ENCODE results near the gene C17orf100. TPM values are rescaled to one million over a fixed set of nuclear protein-coding genes. Genes with fewer than 3 reads are reported as not detected.
A peak's percentile ranks its signal among the peaks of the same experiment; 100 is the strongest.
"Not testable (repeated sequence)": the region's sequence is repeated elsewhere in the genome, so short reads cannot be mapped to it uniquely, and the experiment has no call there.

The C17orf100 gene
- total RNA-seq, 6 experiments from 2014 or later, result 1.0 to 1.7 (median 1.3) TPM

DNA sequence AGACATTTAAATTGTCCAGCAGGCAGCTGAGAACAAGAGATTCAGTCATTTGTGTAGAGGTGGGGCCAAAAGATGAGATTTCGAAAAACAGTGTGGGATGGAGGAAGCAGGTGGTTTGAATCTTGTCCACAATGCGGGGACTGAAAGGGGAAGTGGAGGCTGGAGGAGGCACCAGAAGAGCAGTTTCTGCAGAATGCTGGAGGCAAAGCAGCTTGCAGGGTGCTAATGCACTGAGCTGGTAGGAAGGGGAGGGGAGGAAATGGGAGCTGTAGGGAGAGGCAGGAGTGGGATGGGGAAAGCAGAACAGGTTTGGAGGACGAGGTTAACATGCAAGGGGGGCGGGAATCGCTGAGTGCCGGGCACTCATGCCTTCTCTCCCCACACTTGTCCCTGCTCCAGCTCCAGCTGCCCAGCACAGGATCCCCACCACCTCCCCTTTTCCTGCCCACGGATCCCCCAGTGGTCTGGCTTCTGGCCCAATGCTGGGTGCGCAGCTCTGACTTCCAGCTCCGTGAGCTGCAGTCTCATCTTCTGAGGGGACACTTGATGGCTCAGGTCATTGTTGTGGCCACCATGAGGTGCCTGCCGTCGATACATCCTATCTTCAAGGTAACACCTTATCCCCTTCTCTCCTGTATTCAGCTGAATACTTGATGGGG is 9.4 kb downstream of the C17orf100 start:
- no peak for DNase-seq
- Mint-ChIP-seq H3K4me3 (no peak overlapping the region), H3K27ac (no peak overlapping the region), H3K27me3 (ENCODE audit: insufficient read depth) (peaks cover 32% of the 10 kb centered on the region), H3K4me1 (ENCODE audit: low read depth) (peaks cover 5% of the 10 kb centered on the region; the same call in 1 of the 2 replicates), H3K9me3 (no peaks in the 10 kb centered on the region), H3K36me3 (ENCODE audit: low read depth) (no peaks in the 10 kb centered on the region)
- TF ChIP-seq, protein P1, sequence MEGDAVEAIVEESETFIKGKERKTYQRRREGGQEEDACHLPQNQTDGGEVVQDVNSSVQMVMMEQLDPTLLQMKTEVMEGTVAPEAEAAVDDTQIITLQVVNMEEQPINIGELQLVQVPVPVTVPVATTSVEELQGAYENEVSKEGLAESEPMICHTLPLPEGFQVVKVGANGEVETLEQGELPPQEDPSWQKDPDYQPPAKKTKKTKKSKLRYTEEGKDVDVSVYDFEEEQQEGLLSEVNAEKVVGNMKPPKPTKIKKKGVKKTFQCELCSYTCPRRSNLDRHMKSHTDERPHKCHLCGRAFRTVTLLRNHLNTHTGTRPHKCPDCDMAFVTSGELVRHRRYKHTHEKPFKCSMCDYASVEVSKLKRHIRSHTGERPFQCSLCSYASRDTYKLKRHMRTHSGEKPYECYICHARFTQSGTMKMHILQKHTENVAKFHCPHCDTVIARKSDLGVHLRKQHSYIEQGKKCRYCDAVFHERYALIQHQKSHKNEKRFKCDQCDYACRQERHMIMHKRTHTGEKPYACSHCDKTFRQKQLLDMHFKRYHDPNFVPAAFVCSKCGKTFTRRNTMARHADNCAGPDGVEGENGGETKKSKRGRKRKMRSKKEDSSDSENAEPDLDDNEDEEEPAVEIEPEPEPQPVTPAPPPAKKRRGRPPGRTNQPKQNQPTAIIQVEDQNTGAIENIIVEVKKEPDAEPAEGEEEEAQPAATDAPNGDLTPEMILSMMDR (IDR thresholded peaks at IDR 0.05), result no peak

GRCh38 chr17:6661464-6661848 is 9.9 kb downstream of the C17orf100 start:
- H3K4me3 Mint-ChIP-seq, result no peak overlapping the region
- TF ChIP-seq, protein P1 (IDR thresholded peaks at IDR 0.05), result no peak
- H3K27ac Mint-ChIP-seq, result no peak overlapping the region
- no peaks in the 10 kb centered on the region; the same call in 1 of the 2 replicates for H3K4me1 Mint-ChIP-seq (ENCODE audit: low read depth)
- DNase-seq, result no peak
- H3K36me3 Mint-ChIP-seq (ENCODE audit: low read depth), result no peaks in the 10 kb centered on the region
- peaks cover 28% of the 10 kb centered on the region for H3K27me3 Mint-ChIP-seq (ENCODE audit: insufficient read depth)
- H3K9me3 Mint-ChIP-seq, result no peaks in the 10 kb centered on the region

- H3K36me3 Mint-ChIP-seq (ENCODE audit: low read depth); H3K4me1 Mint-ChIP-seq (ENCODE audit: low read depth); H3K4me3 Mint-ChIP-seq; H3K27ac Mint-ChIP-seq; H3K9me3 Mint-ChIP-seq; DNase-seq: not testable (repeated sequence)
- peaks cover 24% of the 10 kb centered on the region for H3K27me3 Mint-ChIP-seq (ENCODE audit: insufficient read depth)
These were observed 11.6 kb downstream of the C17orf100 start for GRCh38 chr17:6663200-6663599.

- H3K36me3 Mint-ChIP-seq (ENCODE audit: low read depth), result no peaks in the 10 kb centered on the region
- H3K27me3 Mint-ChIP-seq (ENCODE audit: insufficient read depth), result peaks cover 16% of the 10 kb centered on the region
These were observed 14.5 kb downstream of the C17orf100 start for GRCh38 chr17:6666077-6666521.

GRCh38 chr17:6666557-6666956 is 15.0 kb downstream of the C17orf100 start:
- Mint-ChIP-seq H3K27me3 (ENCODE audit: insufficient read depth) (peaks cover 12% of the 10 kb centered on the region), H3K4me3 (no peak overlapping the region)
- TF ChIP-seq, protein P1 (IDR thresholded peaks at IDR 0.05), result no peak

More at GRCh38 chr17:6666077-6666521, 14.5 kb downstream of the C17orf100 start:
- Mint-ChIP-seq H3K27ac (no peak overlapping the region), H3K4me3 (no peak overlapping the region), H3K9me3 (no peaks in the 10 kb centered on the region), H3K4me1 (ENCODE audit: low read depth) (no peaks in the 10 kb centered on the region; the same call in none of the 2 replicates)
- peak; percentile 67 for DNase-seq
- TF ChIP-seq, protein P1 (IDR thresholded peaks at IDR 0.05), result peak; percentile 93

GRCh38 chr17:6667516-6667915 is 16.0 kb downstream of the C17orf100 start:
- Mint-ChIP-seq H3K9me3 (no peaks in the 10 kb centered on the region), H3K4me1 (ENCODE audit: low read depth) (no peaks in the 10 kb centered on the region; the same call in none of the 2 replicates), H3K27ac (no peak overlapping the region), H3K27me3 (ENCODE audit: insufficient read depth) (peaks cover 12% of the 10 kb centered on the region), H3K36me3 (ENCODE audit: low read depth) (no peaks in the 10 kb centered on the region), H3K4me3 (no peak overlapping the region)
- TF ChIP-seq, protein P1 (IDR thresholded peaks at IDR 0.05), result no peak
- DNase-seq, result no peak

More at GRCh38 chr17:6666557-6666956, 15.0 kb downstream of the C17orf100 start:
- no peaks in the 10 kb centered on the region for H3K36me3 Mint-ChIP-seq (ENCODE audit: low read depth)
- H3K9me3 Mint-ChIP-seq, result no peaks in the 10 kb centered on the region
- DNase-seq, result no peak
- no peak overlapping the region for H3K27ac Mint-ChIP-seq
- H3K4me1 Mint-ChIP-seq (ENCODE audit: low read depth), result no peaks in the 10 kb centered on the region; the same call in none of the 2 replicates
